A549 (cell line): Measurements from ENCODE around the gene RNF126. TPM values are rescaled to one million over a fixed set of nuclear protein-coding genes. Genes with fewer than 3 reads are reported as not detected.

ENCODE experiments used
- ATAC-seq, 2 experiments: fragments of 200-7000 bp in 1 of 2; fragments of >200 bp in 1 of 2; cut with Nextera tagmentation in 1 of 2; cut with Tn5 transposase in 1 of 2; 3 replicates each; pipeline versions ENCODE4 v1.8.0 to v1.9.1; 2018 to 2020; ENCODE audit warnings: mild to moderate bottlenecking in 1 of 2, moderate library complexity in 1 of 2
- CTCF ChIA-PET: fragments of 300-600 bp; sonication (Branson Sonifier 250); formaldehyde crosslinking; extraction: SDS; loops from one replicate; lab custom pipeline; 2021; ENCODE audit warnings: antibody characterized with exemption, inconsistent platforms; lab: Yijun Ruan, JAX
- POLR2A ChIA-PET: fragments of 350-600 bp; formaldehyde crosslinking; extraction: SDS; loops from one replicate; lab custom pipeline; 2021; ENCODE audit warnings: antibody characterized with exemption, inconsistent platforms; lab: Yijun Ruan, JAX
- DNase-seq, 2 experiments: peaks; one replicate each; pipeline versions ENCODE4 v3.0.0 to v3.0.0-alpha.2; 2011 to 2016; ENCODE audit warnings: low read depth in 1 of 2, low spot score in 1 of 2
- FAIRE-seq: peaks from 2 replicates; lab custom pipeline; 2011; peaks lifted over from hg19 to GRCh38; lab: Jason Lieb, UNC
- H3K27ac ChIP-seq, 2 experiments: fragments of >200 bp; sonication (Bioruptor Twin); formaldehyde crosslinking; 3 replicates each; pipeline ENCODE4 v1.5.1; 2016 to 2017
- H3K4me1 ChIP-seq: fragments of >200 bp; sonication (Bioruptor Twin); formaldehyde crosslinking; 3 replicates; pipeline ENCODE4 v1.6.1; 2016
- H3K4me2 ChIP-seq: fragments of >200 bp; sonication (Bioruptor Twin); formaldehyde crosslinking; 3 replicates; pipeline ENCODE4 v1.6.1; 2016
- H3K4me3 ChIP-seq: fragments of >200 bp; sonication (Bioruptor Twin); formaldehyde crosslinking; 3 replicates; pipeline ENCODE4 v1.5.1; 2016
- H3K9me3 ChIP-seq: fragments of >200 bp; sonication (Bioruptor Twin); formaldehyde crosslinking; 3 replicates; pipeline ENCODE4 v1.6.1; 2016
- BHLHE40 ChIP-seq: IDR thresholded peaks from 2 replicates; pipeline ENCODE4 v1.6.1; 2012; ENCODE audit warnings: low read depth, low read length, inconsistent platforms
- CEBPB ChIP-seq, 2 experiments: fragments of >200 bp in 1 of 2; sonication (Bioruptor Twin) in 1 of 2; formaldehyde crosslinking in 1 of 2; IDR thresholded peaks; 2 replicates each; pipeline ENCODE4 v1.6.1; 2012 to 2016
- CHD4 ChIP-seq: fragments of 200-600 bp; sonication (generic); IDR thresholded peaks from 2 replicates; pipeline ENCODE4 v1.6.1; 2016; ENCODE audit warnings: antibody characterized with exemption, mild to moderate bottlenecking, borderline replicate concordance
- ESRRA ChIP-seq: fragments of 150-350 bp; IDR thresholded peaks from 2 replicates; pipeline ENCODE4 v1.6.1; 2014; ENCODE audit warnings: mild to moderate bottlenecking, low read length, borderline replicate concordance
- FOSB ChIP-seq: fragments of 250-450 bp; sonication (Bioruptor Pico); IDR thresholded peaks from 2 replicates; pipeline ENCODE4 v1.5.0; 2020; ENCODE audit warnings: mild to moderate bottlenecking, moderate library complexity
- FOXS1 ChIP-seq: fragments of 250-450 bp; sonication (Bioruptor Pico); IDR thresholded peaks from 2 replicates; pipeline ENCODE4 v1.5.0; 2020; ENCODE audit warnings: mild to moderate bottlenecking, moderate library complexity
- HDAC2 ChIP-seq: fragments of 200-600 bp; sonication (generic); IDR thresholded peaks from 2 replicates; pipeline ENCODE4 v1.6.1; 2016
- HEYL ChIP-seq: fragments of 250-450 bp; sonication (Bioruptor Pico); IDR thresholded peaks from 2 replicates; pipeline ENCODE4 v1.8.0; 2021; ENCODE audit warnings: mild to moderate bottlenecking, moderate library complexity
- HOXA7 ChIP-seq: fragments of 250-450 bp; sonication (Bioruptor Pico); IDR thresholded peaks from 2 replicates; pipeline ENCODE4 v1.5.0; 2020; ENCODE audit warnings: mild to moderate bottlenecking, moderate library complexity
- JUN ChIP-seq, 2 experiments: fragments of >200 bp; sonication (Bioruptor Twin); formaldehyde crosslinking; IDR thresholded peaks; 2 replicates in 1 of 2; 3 replicates in 1 of 2; pipeline ENCODE4 v1.6.1; 2016 to 2017
- KDM1A ChIP-seq: fragments of 200-600 bp; sonication (generic); IDR thresholded peaks from 2 replicates; pipeline ENCODE4 v1.6.1; 2016; ENCODE audit warnings: low read depth, mild to moderate bottlenecking
- MAFK ChIP-seq: fragments of 450-650 bp; IDR thresholded peaks from 2 replicates; pipeline ENCODE4 v1.6.1; 2014; ENCODE audit not compliant: partially characterized antibody
- NFE2L2 ChIP-seq: fragments of 150-350 bp; conservative IDR thresholded peaks from 2 replicates; pipeline ENCODE4 v1.6.1; 2014; ENCODE audit warnings: low read length
- RARB ChIP-seq: fragments of 250-450 bp; sonication (Bioruptor Pico); IDR thresholded peaks from 2 replicates; pipeline ENCODE4 v1.8.0; 2021; ENCODE audit warnings: mild to moderate bottlenecking, moderate library complexity
- RFX5 ChIP-seq: fragments of 450-650 bp; IDR thresholded peaks from 2 replicates; pipeline ENCODE4 v1.7.1; 2014; ENCODE audit warnings: antibody characterized with exemption, mild to moderate bottlenecking, moderate library complexity
- SMC3 ChIP-seq: fragments of >200 bp; sonication (Bioruptor Twin); formaldehyde crosslinking; IDR thresholded peaks from 3 replicates; pipeline ENCODE4 v1.6.1; 2018; ENCODE audit warnings: inconsistent platforms
- ZFP36 ChIP-seq: fragments of 450-650 bp; IDR thresholded peaks from 2 replicates; pipeline ENCODE4 v1.6.1; 2014; ENCODE audit warnings: borderline replicate concordance; ENCODE audit not compliant: partially characterized antibody
- ZNF302 ChIP-seq: fragments of 250-450 bp; sonication (Bioruptor Pico); IDR thresholded peaks from 2 replicates; pipeline ENCODE4 v1.9.0; 2021; ENCODE audit warnings: inconsistent platforms, mild to moderate bottlenecking, moderate library complexity
- ZSCAN20 ChIP-seq: fragments of 250-450 bp; sonication (Bioruptor Pico); IDR thresholded peaks from 2 replicates; pipeline ENCODE4 v1.8.0; 2022; ENCODE audit warnings: mild to moderate bottlenecking, moderate library complexity
- WGBS: methylation state at CpG from one replicate; pipeline ENCODE4 v1.1.6; 2017; ENCODE audit errors: missing lambda C conversion rate; 5-methylcytosine and 5-hydroxymethylcytosine counted together
- polyA plus RNA-seq, 4 experiments: library from polyadenylated mRNA; depleted of rRNA in 3 of 4; stranded (reverse); fragments of >200 nt; fragmentation: RNase III in 1 of 4; extraction: RNeasy Plus Mini Kit Qiagen cat#74134 plus additional on column Dnase treatment in 1 of 4; gene quantifications; 2 replicates in 3 of 4; 3 replicates in 1 of 4; pipeline ENCODE4 v1.2.3, GENCODE V29; 2011 to 2017
- TF ChIP-seq, protein P1 (sequence below): fragments of >200 bp; sonication (Bioruptor Twin); formaldehyde crosslinking; IDR thresholded peaks from 2 replicates; pipeline ENCODE4 v1.6.1; 2016

Gene RNF126
- polyA plus RNA-seq, 2 of the 4 experiments (the other 2 are of a cell fraction) = 3.1 to 35.0 TPM

GRCh38 chr19:648904-649801, 13.9 kb downstream of the RNF126 start:
- FAIRE-seq (no peak), ATAC-seq (no peak), DNase-seq (no peak)
- ChIA-PET CTCF (no interaction called here), POLR2A (no interaction called here)
- Histone ChIP-seq H3K4me3 (no peak overlapping the region), H3K9me3 (no peaks in the 10 kb centered on the region), H3K4me1 (no peaks in the 10 kb centered on the region), H3K27ac (no peak overlapping the region), H3K4me2 (no peak overlapping the region)
- 96% methylated on average over 25 of the region's 53 CpGs for WGBS
- TF ChIP-seq ZNF302 (no peak), FOXS1 (CRISPR knock-in tag) (no peak), BHLHE40 (no peak), JUN (IDR thresholded peaks at IDR 0.05) (no peak), NFE2L2 (no peak), HDAC2 (no peak), ZFP36 (no peak), HEYL (CRISPR knock-in tag) (no peak), MAFK (no peak)

DNA sequence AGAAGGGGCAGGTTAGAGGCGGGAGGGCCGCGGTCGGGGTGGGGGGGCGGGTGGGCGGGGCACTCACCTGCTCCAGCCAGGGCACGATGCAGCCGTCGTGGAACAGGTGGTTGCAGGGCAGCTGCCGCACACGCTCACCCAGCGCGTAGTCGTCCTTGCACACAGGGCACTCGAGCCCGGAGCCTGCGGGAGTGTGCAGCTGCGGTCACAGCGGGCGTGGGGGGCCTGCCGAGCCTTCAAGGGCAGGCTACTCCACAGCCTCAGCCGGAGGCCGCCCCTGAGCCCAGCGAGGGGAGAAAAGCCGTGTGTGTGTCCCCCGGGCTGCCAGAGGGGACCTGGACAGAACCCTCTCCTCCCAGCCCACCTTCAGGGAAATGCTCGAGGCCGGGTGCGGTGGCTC, 14.7 kb downstream of the RNF126 start:
- FAIRE-seq (no peak), DNase-seq (no peak), ATAC-seq (no peak)
- H3K27ac ChIP-seq = no peak overlapping the region
- no peak overlapping the region for H3K4me3 ChIP-seq
- no peak overlapping the region for H3K4me2 ChIP-seq
- H3K4me1 ChIP-seq = no peaks in the 10 kb centered on the region
- WGBS = 75% methylated on average over 4 of the region's 29 CpGs
- TF ChIP-seq RFX5 (no peak), FOXS1 (CRISPR knock-in tag) (no peak), ZNF302 (no peak), RARB (no peak), ZSCAN20 (CRISPR knock-in tag) (no peak), KDM1A (no peak)
- TF ChIP-seq, protein P1, sequence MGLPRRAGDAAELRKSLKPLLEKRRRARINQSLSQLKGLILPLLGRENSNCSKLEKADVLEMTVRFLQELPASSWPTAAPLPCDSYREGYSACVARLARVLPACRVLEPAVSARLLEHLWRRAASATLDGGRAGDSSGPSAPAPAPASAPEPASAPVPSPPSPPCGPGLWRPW = no peak
- CTCF ChIA-PET = no interaction called here
- H3K9me3 ChIP-seq = no peaks in the 10 kb centered on the region
- POLR2A ChIA-PET = no interaction called here

DNA sequence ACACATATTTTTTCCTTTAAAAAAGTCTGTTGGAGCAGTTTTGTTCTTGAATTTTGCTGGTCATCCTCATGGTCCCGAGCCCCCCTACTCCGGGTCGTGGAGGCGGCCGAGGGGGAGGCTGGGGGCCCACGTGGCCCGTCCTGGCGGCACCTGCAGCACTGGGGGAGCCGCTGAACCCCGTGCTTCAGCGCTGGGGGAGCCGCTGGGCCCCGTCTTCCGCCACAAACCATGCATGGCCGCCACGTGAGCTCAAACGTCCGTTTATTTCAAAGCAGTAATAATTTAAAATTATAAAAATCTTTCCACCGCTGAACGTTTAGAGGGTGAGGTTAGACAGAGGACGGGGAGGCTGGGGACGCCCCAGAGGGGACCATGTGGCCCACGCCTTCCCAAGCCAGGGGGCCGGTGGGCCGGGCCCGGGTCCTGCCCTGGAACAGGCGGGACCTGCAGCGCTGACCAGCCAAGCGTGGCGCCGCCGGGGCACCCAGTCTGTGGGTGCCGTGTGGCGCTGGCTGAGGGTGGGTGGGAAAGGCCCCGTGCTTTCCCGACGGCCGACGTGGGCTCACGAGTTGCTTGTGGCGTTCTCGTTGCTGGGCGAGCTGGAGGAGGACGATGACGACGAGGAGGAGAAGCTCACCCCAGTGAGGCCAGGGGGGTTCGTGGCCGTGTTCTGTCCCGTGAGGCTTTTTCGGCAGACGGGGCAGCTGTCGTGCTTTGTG, 15.3 kb downstream of the RNF126 start:
- Histone ChIP-seq H3K4me3 (no peak overlapping the region), H3K27ac (no peak overlapping the region), H3K4me1 (no peaks in the 10 kb centered on the region), H3K4me2 (no peak overlapping the region), H3K9me3 (no peaks in the 10 kb centered on the region)
- ChIA-PET CTCF (interaction anchor here (1.0 to 1.4 kb wide), 2 partner anchors 12 to 86 kb away, joined by 3 to 4 read pairs; no protein-coding TSS in a partner anchor), POLR2A (no interaction called here)
- no peak for FAIRE-seq
- no peak for ATAC-seq
- WGBS = 91% methylated on average over 38 of the region's 52 CpGs
- no peak for DNase-seq
- TF ChIP-seq SMC3 (no peak), RFX5 (no peak), CHD4 (no peak), FOXS1 (CRISPR knock-in tag) (no peak), FOSB (CRISPR knock-in tag) (no peak), HOXA7 (CRISPR knock-in tag) (no peak), ESRRA (no peak), JUN (IDR thresholded peaks at IDR 0.05) (no peak), CEBPB (IDR thresholded peaks at IDR 0.05) (no peak)
